HG02981 (cell line): ENCODE data around the gene CDH22.

Experiments
- ATAC-seq: cut with Tn5 transposase; IDR thresholded peaks from one replicate; pipeline ENCODE4 v1.9.1; 2021; ENCODE audit warnings: mild to moderate bottlenecking, moderate library complexity; ENCODE audit not compliant: unreplicated experiment

CDH22 gene

GRCh38 chr20:46270977-46271744 is 37.1 kb downstream of the CDH22 start:
- ATAC-seq, result no peak

DNA sequence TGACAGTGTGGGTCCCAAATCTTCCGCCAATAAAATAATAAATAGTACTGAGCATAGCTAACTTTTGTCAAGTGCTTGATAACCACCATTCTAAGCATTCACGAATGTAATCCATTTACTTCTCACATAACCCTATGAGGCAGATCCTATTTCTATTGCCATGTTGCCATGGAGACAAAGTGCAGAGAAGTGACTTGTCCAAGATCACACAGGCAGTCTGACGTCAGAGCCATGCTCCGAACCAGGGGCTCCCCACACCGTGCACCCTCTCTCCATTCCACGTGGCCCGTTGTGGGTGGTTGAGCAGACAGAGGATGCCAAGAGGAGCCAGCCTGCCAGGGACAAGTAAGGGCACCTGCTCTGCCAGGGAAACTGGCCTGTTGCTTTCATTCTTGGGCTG is 38.9 kb downstream of the CDH22 start:
- ATAC-seq, result no peak

DNA sequence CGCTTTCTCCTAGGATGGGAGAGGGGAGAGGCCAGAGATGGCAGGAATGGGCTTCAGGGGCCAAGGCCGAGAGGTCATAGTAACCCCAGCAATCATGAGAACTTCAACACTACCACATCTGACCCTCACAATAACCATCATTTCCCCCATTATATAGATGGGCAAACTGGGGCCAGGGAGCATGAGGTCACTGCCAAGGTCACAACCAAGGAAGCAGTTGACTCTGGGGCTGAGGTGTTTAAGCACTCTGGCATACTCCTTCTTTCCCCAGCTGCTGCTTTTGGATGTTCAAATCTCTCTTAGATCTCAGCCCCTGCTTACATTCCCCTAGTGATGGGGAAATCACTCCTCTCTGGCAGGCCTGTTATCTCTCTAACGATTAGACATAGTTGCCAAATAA is 39.6 kb downstream of the CDH22 start:
- ATAC-seq, result no peak

DNA sequence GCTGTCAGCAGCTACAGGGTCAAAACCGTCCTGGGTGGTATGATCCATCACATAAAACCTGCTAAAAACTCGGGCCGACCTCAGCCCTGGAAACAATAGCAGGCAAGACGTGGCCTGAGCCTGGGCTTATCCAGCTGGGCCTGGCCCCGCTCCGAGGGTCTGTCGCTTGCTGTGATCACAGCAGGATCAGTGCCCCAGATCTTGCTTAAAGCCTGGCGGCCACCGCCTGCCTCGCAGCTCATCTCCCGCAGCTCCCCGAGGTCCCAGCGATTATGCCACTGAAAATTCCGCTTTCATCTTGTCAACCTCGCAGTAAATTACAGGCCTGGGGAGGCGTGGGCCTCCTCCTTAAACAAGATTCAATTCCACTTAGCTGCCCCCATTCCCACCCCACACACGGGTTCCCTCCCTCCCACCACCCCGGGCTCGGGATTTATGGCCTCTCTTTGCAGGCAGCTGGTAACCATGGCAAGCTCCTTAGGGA is 40.1 kb downstream of the CDH22 start:
- ATAC-seq, result no peak

GRCh38 chr20:46267108-46268105 is 40.9 kb downstream of the CDH22 start:
- ATAC-seq, result no peak

GRCh38 chr20:46265539-46265938 is 42.8 kb downstream of the CDH22 start:
- ATAC-seq, result no peak

DNA sequence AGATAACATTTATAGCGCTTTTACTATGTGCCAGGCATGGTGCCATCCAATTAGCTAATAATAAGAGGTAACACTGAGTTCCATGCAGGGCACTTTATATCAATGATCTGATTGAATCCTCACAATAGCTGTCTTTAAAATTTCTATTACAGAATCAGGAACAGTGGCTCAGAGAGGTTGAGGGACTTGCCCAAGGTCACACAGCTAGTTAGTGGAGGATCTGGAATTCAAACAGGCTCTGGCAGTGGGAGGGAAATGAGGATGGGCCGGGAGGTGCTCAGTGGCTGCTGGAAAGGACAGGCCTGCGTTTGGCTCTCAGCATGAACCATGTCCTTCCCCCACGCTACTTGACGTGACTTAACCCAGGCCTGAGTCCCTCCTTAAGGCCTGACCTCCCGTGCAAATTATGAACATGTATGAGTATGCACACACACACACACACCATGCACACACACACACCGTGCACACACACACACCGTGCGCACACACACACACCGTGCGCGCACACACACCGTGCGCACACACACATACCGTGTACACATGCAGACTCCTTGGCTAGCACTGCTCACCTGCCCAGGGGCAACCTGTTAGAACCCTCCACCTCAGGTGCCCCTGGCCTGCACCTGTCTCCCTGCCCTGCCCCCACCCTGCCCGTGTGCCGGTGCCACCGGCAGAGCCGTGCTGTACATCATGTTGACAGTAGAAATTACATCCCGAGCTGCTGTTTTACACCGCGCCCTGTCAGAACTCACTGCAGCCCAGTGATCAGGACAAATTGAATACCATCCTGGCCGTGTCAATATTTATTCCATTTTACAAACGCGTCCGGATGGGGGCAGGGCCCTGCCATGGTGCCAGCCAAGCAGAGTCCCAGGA is 43.7 kb downstream of the CDH22 start:
- ATAC-seq, result no peak

DNA sequence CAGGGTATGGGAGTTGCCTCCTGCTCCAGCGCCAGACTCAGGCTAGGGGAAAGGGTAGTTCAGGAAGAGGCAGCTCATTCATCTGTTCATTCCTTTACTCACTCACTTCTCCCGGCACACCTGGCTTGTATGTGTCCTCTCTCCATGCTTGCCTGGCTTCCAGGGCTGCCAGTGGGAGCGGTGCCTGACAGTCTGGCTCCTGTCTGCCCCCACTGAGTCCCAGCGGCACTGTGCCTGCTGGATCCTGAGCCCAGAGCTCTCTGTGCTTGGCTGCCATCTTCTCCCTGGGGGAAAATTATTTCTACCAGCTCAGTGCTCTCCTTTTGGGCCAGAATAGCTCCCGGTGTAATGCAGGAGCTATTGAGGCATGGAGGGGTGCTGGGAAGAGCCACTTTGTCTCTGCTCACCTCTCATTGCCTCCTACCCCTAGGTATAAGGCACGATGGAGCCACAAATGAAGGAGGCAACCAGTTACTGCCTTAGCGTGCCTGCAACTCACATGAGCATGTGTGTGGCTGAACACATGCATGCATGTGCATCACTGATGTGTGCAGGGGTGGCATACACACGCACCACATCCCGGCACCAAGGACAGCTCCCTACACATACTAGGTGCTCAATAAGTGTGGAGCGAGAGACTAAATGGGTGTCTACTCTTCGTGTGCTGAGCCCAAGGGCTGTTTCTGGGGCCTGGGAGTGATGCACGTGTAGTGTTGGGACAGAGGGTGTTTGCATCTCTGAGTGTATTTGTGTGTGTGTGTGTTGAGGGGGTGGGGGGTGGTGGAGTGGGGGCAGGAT is 46.6 kb downstream of the CDH22 start:
- no peak for ATAC-seq

DNA sequence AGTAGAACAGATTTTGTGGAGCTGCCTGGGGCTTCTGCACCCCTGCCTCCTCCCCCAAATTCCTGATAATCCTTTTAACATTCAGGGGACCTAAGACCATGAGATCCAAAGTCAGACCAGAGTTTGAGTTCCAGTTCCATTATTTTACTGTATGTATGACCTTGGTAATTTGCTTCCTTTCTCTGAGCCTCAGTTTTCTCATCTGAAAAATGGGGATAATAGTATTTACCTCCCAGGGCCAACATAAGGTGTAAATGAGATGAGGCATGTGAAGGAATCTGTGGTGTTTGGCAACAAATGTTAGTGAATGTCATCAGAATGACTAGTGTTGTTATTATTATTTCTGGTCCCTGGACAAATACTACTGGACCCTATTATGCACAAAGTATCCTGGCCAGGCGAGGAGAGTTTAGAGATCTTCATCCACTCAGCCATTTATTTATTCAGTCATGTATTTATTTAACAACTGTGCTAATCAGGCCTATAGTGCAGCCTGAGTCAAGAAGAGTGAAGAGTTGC is 47.3 kb downstream of the CDH22 start:
- no peak for ATAC-seq

DNA sequence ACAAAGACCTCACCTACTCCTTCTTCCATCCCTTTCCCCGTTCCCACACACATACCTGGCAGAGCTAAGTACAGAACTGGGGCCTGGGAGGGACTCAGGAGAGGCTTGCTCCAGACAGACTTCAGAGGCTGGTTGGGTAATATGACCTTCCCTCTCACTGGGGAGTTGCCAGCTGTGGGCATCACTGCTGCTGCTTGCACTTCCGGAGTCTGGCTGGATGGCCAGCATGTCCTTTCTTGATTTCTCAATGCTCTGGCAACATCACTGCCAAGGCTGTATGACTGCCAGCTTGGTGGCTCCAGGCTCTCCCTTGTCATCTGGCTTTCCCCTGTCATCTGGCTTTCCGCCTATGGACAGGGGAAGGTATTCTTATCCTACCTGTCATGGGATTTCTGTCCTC is 47.8 kb downstream of the CDH22 start:
- no peak for ATAC-seq

GRCh38 chr20:46259260-46259859 is 48.9 kb downstream of the CDH22 start:
- no peak for ATAC-seq

- ATAC-seq, result no peak
These were observed 50.4 kb downstream of the CDH22 start for GRCh38 chr20:46257887-46258286.

DNA sequence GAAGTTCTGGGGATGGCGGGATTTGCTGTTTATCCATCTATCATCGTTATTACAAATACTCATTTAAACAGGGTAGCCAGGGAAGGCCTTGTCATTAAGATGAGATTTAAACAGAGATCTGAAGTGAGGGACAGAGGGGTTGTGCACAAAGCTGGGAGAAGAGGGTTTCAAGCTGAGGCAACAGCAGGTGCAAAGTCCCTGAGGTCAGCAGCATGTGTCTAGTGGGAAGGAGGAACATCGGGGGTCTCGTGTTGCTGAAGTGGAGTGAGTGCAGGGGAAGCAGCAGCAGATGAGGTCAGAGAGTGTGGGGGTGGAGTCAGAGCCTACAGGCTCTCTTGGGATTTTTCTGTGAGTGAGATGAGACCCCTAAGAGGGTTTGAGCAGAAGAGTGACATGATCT is 52.0 kb downstream of the CDH22 start:
- no peak for ATAC-seq

DNA sequence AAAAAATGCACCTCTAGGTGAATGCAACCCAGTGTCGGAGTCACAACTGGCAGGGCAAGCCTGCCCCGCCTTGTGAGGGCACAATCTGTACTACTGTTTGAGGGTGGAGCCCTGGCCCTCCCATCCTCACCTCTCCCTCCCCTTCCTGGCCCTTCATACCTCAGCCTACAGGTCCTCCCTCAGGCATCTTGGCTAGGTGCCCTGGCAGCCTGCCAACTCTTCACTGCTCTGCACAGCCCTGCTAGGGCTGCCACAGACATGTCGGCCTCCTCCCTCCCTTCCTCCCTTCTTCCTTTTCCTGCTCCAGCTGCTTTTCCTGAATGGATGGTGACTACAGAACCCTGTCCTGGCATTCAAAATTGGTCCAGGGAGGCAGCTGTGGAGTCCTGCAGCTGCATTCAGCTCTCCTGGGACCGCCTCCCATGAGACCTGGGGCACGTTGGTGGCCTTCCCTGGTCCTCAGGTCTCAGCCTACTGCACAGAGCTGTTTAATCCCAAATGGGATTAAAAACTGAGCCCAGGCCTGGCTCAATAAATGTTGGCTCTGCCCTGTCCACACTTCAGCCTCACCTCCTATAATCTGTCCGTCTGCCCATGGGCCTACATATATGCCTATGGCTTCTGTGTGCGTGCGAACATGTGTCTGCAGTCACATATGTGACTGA is 52.7 kb downstream of the CDH22 start:
- ATAC-seq, result no peak

DNA sequence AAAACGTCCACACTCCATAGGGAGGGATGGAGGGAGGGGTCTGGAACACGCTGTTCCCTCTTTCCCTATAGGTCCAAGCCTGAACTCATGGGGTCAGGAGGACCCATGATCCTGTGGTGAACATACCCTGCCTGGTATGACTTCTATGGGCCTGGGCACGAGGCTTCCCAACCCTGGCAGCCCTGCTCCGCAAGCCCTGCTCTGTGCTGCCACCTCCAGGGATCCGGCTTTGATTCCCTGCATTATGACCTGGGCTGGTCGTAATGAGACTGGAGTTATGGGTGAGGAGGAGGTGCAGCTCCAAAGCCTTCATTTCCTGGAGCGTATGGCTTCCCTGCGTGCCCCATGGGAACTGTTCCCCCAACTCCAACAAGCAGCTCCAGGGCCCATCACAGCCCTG is 54.9 kb downstream of the CDH22 start:
- ATAC-seq, result no peak

- no peak for ATAC-seq
These were observed 55.8 kb downstream of the CDH22 start for GRCh38 chr20:46252352-46253091.

GRCh38 chr20:46251211-46251673 is 57.1 kb downstream of the CDH22 start:
- no peak for ATAC-seq

- no peak for ATAC-seq
These were observed 57.5 kb downstream of the CDH22 start for GRCh38 chr20:46250772-46251171.
